ENCODE measurements around the gene HTR6.
"Not testable (repeated sequence)": the region's sequence is repeated elsewhere in the genome, so short reads cannot be mapped to it uniquely, and the experiment has no call there.

HTR6 gene

GRCh38 chr1:19639228-19639627 lies 25.4 kb upstream of the HTR6 start:
- DNase-seq (ENCODE audit: low spot score), result not testable (repeated sequence)

DNA sequence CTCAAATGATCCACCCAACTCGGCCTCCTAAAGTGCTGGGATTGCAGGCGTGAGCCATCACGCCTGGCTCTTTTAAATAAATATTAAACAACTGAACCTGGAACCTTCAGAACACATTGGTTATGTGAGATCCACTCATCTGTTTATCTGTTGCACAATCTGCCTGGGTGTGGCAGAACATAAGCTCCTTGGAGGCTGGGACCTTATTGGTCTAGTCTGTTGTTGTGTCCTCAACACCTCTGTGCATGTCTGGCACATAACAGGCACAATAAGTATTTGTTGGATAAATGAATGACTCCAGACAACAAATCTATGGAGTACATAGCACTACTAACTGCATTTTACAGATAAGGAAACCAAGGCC lies 24.7 kb upstream of the HTR6 start:
- DNase-seq (ENCODE audit: low spot score), result no peak

- DNase-seq (ENCODE audit: low spot score), result no peak
Observed at GRCh38 chr1:19640363-19641316, 24.0 kb upstream of the HTR6 start.

DNA sequence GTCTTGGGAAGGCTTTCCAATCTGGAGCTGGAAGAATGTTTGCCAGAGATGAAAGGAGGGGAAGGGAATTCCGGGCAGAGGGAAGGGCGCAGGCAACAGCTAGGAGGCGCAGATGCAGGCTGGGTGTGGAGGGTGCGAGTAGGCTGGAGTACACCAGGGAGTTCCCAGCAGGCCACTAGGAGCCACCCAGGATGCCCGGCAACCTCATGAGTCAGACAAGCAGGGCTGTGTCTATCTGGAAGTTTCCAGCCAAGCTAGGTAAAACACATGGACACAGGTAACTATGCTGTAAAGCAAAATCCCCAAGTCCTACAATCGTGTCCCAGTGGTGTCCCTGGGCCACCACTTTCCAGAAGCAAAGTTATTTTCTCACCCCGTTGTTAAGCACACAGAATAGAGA lies 21.6 kb upstream of the HTR6 start:
- no peak for DNase-seq (ENCODE audit: low spot score)

- DNase-seq (ENCODE audit: low spot score), result peak; percentile 68
Observed at GRCh38 chr1:19643602-19644394, 20.9 kb upstream of the HTR6 start, which contains the start of gene NBL1. TSS of gene NBL1 (plus strand) at chr1:19644311. CDS start at chr1:19655031, 10,720 bp downstream.

DNA sequence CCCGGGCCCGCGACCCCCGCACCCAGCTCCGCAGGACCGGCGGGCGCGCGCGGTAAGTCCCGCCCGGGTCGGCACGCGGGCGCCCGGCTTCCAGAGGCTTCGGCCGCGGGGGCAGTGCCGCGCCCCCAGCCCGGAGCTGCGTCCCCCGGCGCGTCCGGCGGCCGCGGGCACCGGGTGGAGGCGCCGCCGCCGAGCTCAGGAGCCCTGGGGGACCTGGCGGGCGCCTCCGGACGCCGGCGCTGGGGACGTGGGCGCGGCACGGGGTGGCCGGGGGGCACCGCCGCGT lies 20.3 kb upstream of the HTR6 start:
- DNase-seq (ENCODE audit: low spot score), result no peak

DNA sequence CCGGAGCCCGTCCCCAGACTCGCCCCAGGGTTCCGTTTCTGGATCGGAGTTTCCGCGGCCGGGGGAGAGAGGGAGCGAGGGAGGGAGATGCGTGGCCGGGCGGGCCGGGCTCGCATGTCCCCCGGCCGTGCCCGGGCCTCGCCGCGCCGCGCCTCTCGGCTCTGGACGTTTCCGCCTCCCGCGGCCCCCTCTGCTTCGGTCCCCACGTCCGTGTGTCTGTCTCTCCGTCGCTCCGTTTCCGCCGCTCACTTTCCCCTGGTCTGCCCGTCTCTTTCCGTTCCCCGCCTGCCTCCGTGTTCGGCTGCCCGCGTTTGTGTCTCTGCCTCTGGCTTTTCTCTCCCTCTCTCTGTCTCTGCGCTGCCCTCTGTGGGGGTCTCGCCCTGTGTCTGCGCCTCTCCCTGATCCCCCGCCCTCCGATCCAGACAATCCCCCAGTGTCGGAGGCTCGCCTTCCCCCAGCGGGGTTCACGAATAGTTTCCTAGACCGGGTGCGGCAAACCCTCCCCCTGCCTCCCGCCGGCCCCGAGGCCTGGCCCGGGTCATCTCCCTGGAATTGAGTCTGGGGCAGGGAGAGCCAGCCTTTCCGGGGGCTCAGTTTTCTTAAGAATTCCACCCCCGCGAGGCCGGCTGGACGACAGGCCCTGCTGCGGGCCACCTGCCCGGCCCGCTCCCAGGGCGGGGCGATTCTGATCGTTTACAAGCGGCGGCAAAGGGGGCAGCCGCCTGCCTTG lies 19.8 kb upstream of the HTR6 start:
- peak; percentile 43 for DNase-seq (ENCODE audit: low spot score)

DNA sequence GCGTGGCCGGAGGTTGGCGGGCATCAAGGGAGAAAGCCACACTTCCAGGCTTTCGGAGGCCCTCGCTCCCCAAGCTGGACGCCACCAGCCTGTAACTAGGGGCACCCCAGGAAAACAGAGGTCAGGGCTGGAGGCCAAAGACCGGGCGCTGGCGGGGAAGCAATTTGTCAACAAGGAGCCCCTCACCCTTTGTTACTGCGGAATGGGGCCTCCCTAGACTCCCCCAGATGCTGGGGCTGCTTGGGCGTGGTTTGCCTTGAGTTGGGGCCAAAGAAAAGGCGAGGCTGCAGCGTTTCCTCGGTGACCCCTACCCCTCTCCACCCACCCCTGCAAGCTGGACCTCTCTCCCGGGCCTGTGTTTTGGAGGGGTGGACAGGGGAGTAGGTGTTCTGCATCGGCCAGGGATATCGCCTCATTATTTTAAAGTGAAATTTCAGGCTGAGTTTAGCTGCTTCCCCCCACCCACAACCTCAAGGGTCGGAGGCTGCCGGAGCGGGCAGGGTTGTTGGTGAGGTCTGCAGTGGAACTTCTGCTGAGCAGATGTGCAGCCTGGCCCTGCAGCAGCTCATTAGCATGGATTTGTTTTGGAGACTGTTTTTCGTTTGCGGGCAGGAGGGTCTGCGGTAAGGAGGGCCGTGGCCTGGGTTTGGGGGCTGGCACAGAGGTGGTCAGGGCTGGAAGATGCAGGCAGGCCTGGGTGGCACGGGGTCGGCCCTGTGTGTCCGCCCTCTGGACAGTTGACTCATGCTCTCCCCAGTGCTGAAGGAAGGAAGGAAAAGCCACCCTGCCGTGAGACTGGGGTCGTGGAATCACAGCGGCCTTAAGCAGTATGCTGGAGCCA lies 19.0 kb upstream of the HTR6 start:
- no peak for DNase-seq (ENCODE audit: low spot score)

- DNase-seq (ENCODE audit: low spot score), result no peak
Observed at GRCh38 chr1:19646377-19647319, 18.0 kb upstream of the HTR6 start.

GRCh38 chr1:19647643-19648042 lies 17.0 kb upstream of the HTR6 start:
- DNase-seq (ENCODE audit: low spot score), result no peak

- no peak for DNase-seq (ENCODE audit: low spot score)
Observed at GRCh38 chr1:19648239-19648638, 16.4 kb upstream of the HTR6 start.

GRCh38 chr1:19648689-19649088 lies 16.0 kb upstream of the HTR6 start:
- no peak for DNase-seq (ENCODE audit: low spot score)

DNA sequence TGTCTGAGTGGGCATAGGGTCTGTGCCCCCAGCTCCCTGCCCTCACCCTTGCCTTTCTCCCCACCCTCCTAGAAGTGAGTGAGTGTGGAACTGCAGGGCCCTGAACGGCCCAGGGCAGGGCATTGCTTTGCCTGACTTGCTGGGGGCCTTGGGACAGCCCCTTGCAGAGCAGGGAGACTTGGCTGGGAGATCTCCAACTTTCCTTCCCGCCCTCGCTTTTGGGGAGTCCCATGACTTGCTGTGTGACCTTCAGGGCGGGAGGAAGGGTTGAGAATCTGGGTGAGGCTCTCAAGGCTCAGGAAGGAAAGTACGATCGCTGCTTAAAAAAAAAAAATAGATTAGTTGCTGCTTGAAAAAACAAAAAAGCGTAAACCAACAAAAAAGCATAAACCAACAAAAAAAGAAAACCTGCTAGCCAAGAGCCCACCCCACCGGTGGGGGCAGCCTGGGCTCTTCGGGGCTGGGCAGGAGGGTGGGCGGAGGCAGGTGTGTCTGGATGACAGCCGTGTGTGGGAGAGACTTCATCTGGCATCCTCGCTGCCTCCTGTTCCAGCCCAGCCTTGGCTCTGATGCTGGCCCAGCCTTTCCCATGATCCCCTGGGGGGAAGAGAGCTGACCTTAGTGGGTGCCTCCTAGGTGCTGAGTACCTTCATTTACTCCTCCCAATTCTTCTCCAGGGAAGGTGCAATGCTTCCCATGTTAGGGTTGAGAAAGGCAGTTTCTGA lies 14.1 kb upstream of the HTR6 start:
- no peak for DNase-seq (ENCODE audit: low spot score)

DNA sequence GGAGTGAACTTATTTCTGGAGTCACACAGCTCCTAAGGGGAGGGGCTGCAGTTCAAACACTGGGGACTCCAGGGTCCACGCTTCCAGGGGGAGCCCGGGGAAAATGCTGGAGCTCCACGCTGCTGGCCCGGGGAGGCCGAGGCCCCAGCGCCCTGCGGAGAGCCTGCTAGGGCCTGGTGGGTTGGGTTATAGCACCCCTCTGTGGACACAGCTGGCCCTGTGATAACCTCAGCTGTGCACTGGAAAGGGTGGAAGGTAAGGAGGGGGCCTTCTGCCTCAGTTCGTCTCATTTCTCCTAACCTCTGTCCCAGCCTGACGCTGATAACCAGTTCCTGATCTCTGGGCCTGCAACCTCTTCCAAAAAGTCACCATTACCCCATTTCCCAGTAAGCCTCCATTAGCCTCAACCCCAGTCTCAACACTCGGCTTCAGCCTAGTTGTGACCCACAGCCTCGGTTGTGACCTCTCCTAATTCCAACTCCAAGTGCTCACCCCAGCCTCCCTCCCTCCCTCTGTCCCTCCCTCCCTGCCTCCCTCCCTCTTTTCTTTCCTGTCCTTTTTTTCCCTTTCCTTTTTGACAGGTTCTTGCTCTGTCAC lies 13.4 kb upstream of the HTR6 start:
- peak; percentile 49 for DNase-seq (ENCODE audit: low spot score)

DNA sequence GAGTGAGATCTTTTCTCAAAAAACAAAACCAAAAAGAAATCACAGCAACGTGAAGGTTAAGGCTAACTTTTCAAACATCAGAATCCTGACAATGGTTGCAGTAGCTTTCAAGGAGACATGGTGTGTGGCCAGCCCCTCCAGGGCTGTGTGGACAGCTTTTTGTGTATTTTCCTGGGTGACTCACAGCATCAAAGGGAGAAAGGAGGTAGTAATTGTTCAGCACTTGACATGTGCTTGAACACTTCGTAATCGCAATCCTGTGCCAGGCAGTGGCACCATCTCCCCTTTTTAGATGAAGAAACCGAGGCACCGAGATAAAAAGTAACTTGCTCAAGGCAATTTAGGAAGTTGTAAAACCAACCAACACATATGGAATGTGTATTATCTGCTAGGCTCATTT lies 10.3 kb upstream of the HTR6 start:
- no peak for DNase-seq (ENCODE audit: low spot score)

GRCh38 chr1:19654886-19655717 lies 9.6 kb upstream of the HTR6 start:
- DNase-seq (ENCODE audit: low spot score), result no peak

DNA sequence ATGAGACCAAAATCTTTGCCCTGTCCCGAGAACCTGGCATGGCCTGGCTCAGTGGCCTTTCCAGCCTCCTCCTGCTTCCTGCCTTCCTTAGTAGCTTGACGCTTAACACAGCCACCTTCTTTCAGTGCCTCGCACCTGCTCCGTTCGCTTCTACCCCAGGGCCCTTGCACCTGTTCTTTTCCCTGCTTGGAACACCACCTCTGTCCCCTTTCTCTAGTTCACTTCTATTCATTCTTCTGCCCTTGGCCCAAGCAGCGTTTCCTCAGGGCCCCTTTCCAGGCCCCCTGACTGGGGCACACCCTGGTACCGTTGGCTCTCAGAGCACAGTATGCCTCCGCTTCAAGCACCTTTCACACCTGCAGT lies 9.0 kb upstream of the HTR6 start:
- DNase-seq (ENCODE audit: low spot score), result no peak

DNA sequence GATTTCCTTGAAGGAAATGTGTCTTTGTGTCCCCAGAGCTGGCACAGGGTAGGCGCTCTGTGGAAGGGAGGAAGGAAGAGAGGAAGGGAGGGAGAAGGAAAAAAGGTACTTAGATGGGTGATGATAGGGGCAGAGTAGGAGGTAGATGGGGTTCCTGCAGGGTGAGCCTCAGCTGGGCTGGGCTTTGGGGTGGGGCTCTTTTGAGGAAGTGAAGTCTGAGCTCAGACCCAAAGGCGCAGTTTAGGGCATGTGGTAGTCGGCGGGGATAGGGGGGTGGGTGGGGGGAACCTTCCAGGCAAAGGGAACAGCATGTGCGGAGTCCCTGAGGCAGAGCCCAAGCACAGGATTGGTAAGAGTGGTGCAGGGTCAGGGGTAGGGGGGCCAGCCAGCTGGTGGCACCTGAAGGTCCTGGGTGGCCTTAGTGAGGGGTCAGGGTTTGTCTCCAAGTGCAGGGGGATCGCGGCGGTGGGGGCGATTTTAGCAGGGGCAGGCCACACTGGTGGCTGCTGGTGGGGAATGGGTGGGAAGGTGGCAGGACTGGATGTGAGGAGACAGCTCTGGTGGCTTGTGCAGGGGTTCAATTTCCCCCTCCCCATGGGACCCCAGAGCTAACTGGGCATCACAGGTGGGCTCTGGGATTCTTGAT lies 8.4 kb upstream of the HTR6 start:
- DNase-seq (ENCODE audit: low spot score), result no peak

All from CD4-positive, alpha-beta T cell treated with Interleukin-15 for 4 hours (primary cell).